H1 (cell line): ENCODE measurements around the gene C15orf39. TPM values are rescaled to one million over a fixed set of nuclear protein-coding genes. Genes with fewer than 3 reads are reported as not detected.

ENCODE experiments used
- CTCF ChIA-PET: fragments of 300-600 bp; sonication (Branson Sonifier 250); formaldehyde crosslinking; loops from one replicate; lab custom pipeline; 2021; ENCODE audit not compliant: partially characterized antibody; lab: Charles Lee
- POLR2A ChIA-PET: fragments of 300-600 bp; sonication (Branson Sonifier 250); formaldehyde crosslinking; loops from one replicate; lab custom pipeline; 2021; ENCODE audit warnings: inconsistent platforms; ENCODE audit not compliant: partially characterized antibody; lab: Charles Lee
- DNase-seq, 2 experiments: peaks; one replicate each; pipeline versions ENCODE4 v3.0.0 to v3.0.0-alpha.2; 2010 to 2022; ENCODE audit warnings: low spot score in 2 of 2, low read depth in 1 of 2, mixed read lengths in 1 of 2
- FAIRE-seq: peaks from 2 replicates; lab custom pipeline; 2011; peaks lifted over from hg19 to GRCh38; lab: Jason Lieb, UNC
- H2AFZ ChIP-seq: 2 replicates; pipeline ENCODE4 v1.8.1; 2012; ENCODE audit warnings: low read length, inconsistent platforms
- H2AK5ac ChIP-seq: 2 replicates; pipeline ENCODE4 v1.6.1; 2013; ENCODE audit warnings: low read depth, low read length
- H2BK120ac ChIP-seq: replicated peaks from 2 replicates; pipeline ENCODE3; 2013; ENCODE audit warnings: low read depth, low read length, inconsistent platforms
- H2BK12ac ChIP-seq: 2 replicates; pipeline ENCODE4 v1.6.1; 2013; ENCODE audit warnings: low read depth, low read length
- H2BK15ac ChIP-seq: 2 replicates; pipeline ENCODE4 v1.6.1; 2013; ENCODE audit warnings: low read length
- H2BK20ac ChIP-seq: 2 replicates; pipeline ENCODE4 v1.6.1; 2013; ENCODE audit warnings: low read length
- H2BK5ac ChIP-seq: 2 replicates; pipeline ENCODE4 v1.6.1; 2013; ENCODE audit warnings: low read depth, low read length
- H3K14ac ChIP-seq: 2 replicates; pipeline ENCODE4 v1.6.1; 2013; ENCODE audit warnings: inconsistent platforms; ENCODE audit not compliant: insufficient read length
- H3K18ac ChIP-seq: 2 replicates; pipeline ENCODE4 v1.6.1; 2013; ENCODE audit warnings: low read length; ENCODE audit errors: extremely low read depth
- H3K23ac ChIP-seq: 2 replicates; pipeline ENCODE4 v1.6.1; 2013; ENCODE audit warnings: inconsistent platforms; ENCODE audit not compliant: insufficient read length
- H3K23me2 ChIP-seq: 2 replicates; pipeline ENCODE4 v1.6.1; 2013; ENCODE audit warnings: low read depth, low read length
- H3K27ac ChIP-seq: 2 replicates; pipeline ENCODE4 v1.6.1; 2011; ENCODE audit warnings: low read depth, low read length, inconsistent platforms
- H3K27me3 ChIP-seq, 4 experiments: replicated peaks in 1 of 4; 1 replicate in 1 of 4; 2 replicates in 3 of 4; pipeline versions ENCODE4 v1.6.1 to v1.8.1; 2011 to 2013; ENCODE audit warnings: low read length in 3 of 4, mild to moderate bottlenecking in 3 of 4, inconsistent platforms in 2 of 4, mixed read lengths in 2 of 4, moderate library complexity in 1 of 4; ENCODE audit not compliant: control insufficient read depth in 3 of 4, insufficient read depth in 3 of 4; ENCODE audit errors: extremely low read depth in 1 of 4
- H3K36me3 ChIP-seq, 4 experiments: 2 replicates each; pipeline versions ENCODE4 v1.6.1 to v1.8.1; 2011 to 2013; ENCODE audit warnings: mild to moderate bottlenecking in 4 of 4, low read length in 3 of 4, moderate library complexity in 2 of 4, control low read depth in 1 of 4, inconsistent platforms in 1 of 4; ENCODE audit not compliant: insufficient read depth in 4 of 4, control insufficient read depth in 2 of 4
- H3K4ac ChIP-seq: replicated peaks from 2 replicates; pipeline ENCODE3; 2013; ENCODE audit warnings: low read length, low read depth, mixed read lengths, inconsistent platforms; ENCODE audit not compliant: insufficient read length
- H3K4me1 ChIP-seq, 4 experiments: replicated peaks in 1 of 4; 1 replicate in 1 of 4; 2 replicates in 3 of 4; pipeline versions ENCODE4 v1.6.1 to v1.8.1; 2011 to 2013; ENCODE audit warnings: low read length in 3 of 4, inconsistent platforms in 2 of 4, mixed read lengths in 1 of 4; ENCODE audit not compliant: insufficient read depth in 4 of 4, control insufficient read depth in 3 of 4
- H3K4me2 ChIP-seq, 2 experiments: 2 replicates each; pipeline versions ENCODE4 v1.6.1 to v1.8.1; 2011 to 2013; ENCODE audit warnings: low read depth in 2 of 2, low read length in 2 of 2, control low read depth in 1 of 2, inconsistent platforms in 1 of 2, mild to moderate bottlenecking in 1 of 2; ENCODE audit not compliant: insufficient read depth in 1 of 2
- H3K4me3 ChIP-seq, 4 experiments: fragments of 200-600, 300-600 bp in 1 of 4; sonication (generic), shearing (Covaris generic), sonication (Bioruptor Twin) in 1 of 4; 2 replicates each; pipeline versions ENCODE4 v1.5.1 to v1.8.1; 2011 to 2016; ENCODE audit warnings: low read length in 4 of 4, low read depth in 3 of 4, control low read depth in 2 of 4, inconsistent platforms in 2 of 4, mild to moderate bottlenecking in 2 of 4, mixed read lengths in 1 of 4, moderate library complexity in 1 of 4; ENCODE audit not compliant: insufficient read depth in 2 of 4; ENCODE audit errors: extremely low read depth in 1 of 4
- H3K56ac ChIP-seq: replicated peaks from 2 replicates; pipeline ENCODE3; 2013; ENCODE audit warnings: low read depth, mild to moderate bottlenecking, mixed read lengths, low read length, inconsistent platforms; ENCODE audit not compliant: insufficient read length
- H3K79me1 ChIP-seq: 2 replicates; pipeline ENCODE4 v1.6.1; 2013; ENCODE audit warnings: low read depth, low read length, control low read depth
- H3K79me2 ChIP-seq, 2 experiments: 2 replicates each; pipeline versions ENCODE4 v1.6.1 to v1.8.1; 2012 to 2013; ENCODE audit warnings: low read length in 2 of 2, mild to moderate bottlenecking in 2 of 2, inconsistent platforms in 1 of 2; ENCODE audit not compliant: insufficient read depth in 2 of 2, control insufficient read depth in 1 of 2
- H3K9ac ChIP-seq, 4 experiments: replicated peaks in 1 of 4; 1 replicate in 1 of 4; 2 replicates in 3 of 4; pipeline versions ENCODE4 v1.6.1 to v1.8.1; 2011 to 2013; ENCODE audit warnings: low read depth in 3 of 4, low read length in 3 of 4, control low read depth in 2 of 4, mild to moderate bottlenecking in 2 of 4, moderate library complexity in 2 of 4, inconsistent platforms in 1 of 4; ENCODE audit errors: extremely low read depth in 1 of 4
- H3K9me3 ChIP-seq, 2 experiments: 2 replicates each; pipeline versions ENCODE4 v1.6.1 to v1.8.1; 2012 to 2013; ENCODE audit warnings: mild to moderate bottlenecking in 2 of 2, moderate library complexity in 2 of 2, control low read depth in 1 of 2, inconsistent platforms in 1 of 2, low read depth in 1 of 2, low read length in 1 of 2, mixed read lengths in 1 of 2; ENCODE audit not compliant: insufficient read depth in 2 of 2
- H4K20me1 ChIP-seq, 2 experiments: replicated peaks in 1 of 2; 2 replicates each; pipeline versions ENCODE3 to v1.8.1; 2011 to 2013; ENCODE audit warnings: inconsistent platforms in 2 of 2, low read length in 2 of 2, mild to moderate bottlenecking in 1 of 2; ENCODE audit not compliant: insufficient read depth in 2 of 2, control insufficient read depth in 1 of 2
- H4K5ac ChIP-seq: 2 replicates; pipeline ENCODE4 v1.6.1; 2013; ENCODE audit warnings: low read length, low read depth, mixed read lengths, inconsistent platforms; ENCODE audit not compliant: insufficient read length
- H4K8ac ChIP-seq: 2 replicates; pipeline ENCODE4 v1.8.0; 2013; ENCODE audit warnings: mild to moderate bottlenecking, moderate library complexity, low read length, inconsistent platforms; ENCODE audit not compliant: insufficient read depth; ENCODE audit errors: extremely low read depth
- H4K91ac ChIP-seq: replicated peaks from 2 replicates; pipeline ENCODE3; 2013; ENCODE audit warnings: low read length, mixed read lengths, inconsistent platforms; ENCODE audit not compliant: insufficient read length
- ASH2L ChIP-seq: fragments of 200-600, 300-600 bp; sonication (generic); IDR thresholded peaks from one replicate; pipeline ENCODE4 v1.7.1; 2017; ENCODE audit warnings: low read length
- CREB1 ChIP-seq: IDR thresholded peaks from 2 replicates; pipeline ENCODE4 v1.6.1; 2012; ENCODE audit warnings: inconsistent platforms
- HDAC2 ChIP-seq, 2 experiments: fragments of 300-600 bp in 1 of 2; sonication (generic) in 1 of 2; IDR thresholded peaks; 2 replicates each; pipeline ENCODE4 v1.6.1; 2011 to 2012; ENCODE audit warnings: low read depth in 2 of 2, low read length in 2 of 2, mild to moderate bottlenecking in 2 of 2, moderate library complexity in 2 of 2, borderline replicate concordance in 1 of 2, inconsistent platforms in 1 of 2
- SIN3A ChIP-seq, 2 experiments: IDR thresholded peaks in 1 of 2; conservative IDR thresholded peaks in 1 of 2; 2 replicates each; pipeline ENCODE4 v1.6.1; 2011 to 2012; ENCODE audit warnings: low read length in 2 of 2, improper control_type of control experiment in 1 of 2, low read depth in 1 of 2, mild to moderate bottlenecking in 1 of 2
- SP2 ChIP-seq: IDR thresholded peaks from 2 replicates; pipeline ENCODE4 v1.6.1; 2012; ENCODE audit warnings: mild to moderate bottlenecking, low read length, inconsistent platforms
- ZNF274 ChIP-seq: IDR thresholded peaks from 2 replicates; pipeline ENCODE4 v1.7.0; 2012; ENCODE audit warnings: low read length, borderline replicate concordance; ENCODE audit errors: extremely low read depth
- WGBS, 2 experiments: shearing (Covaris generic) in 1 of 2; methylation state at CpG; one replicate each; pipeline versions ENCODE4 v1.1.6 to v1.1.7; 2013 to 2015; ENCODE audit warnings: low lambda C conversion rate in 2 of 2, mixed read lengths in 2 of 2, inconsistent platforms in 1 of 2, low coverage in 1 of 2, missing lambda C conversion rate in 1 of 2; ENCODE audit not compliant: insufficient replicate concordance in 2 of 2, insufficient coverage in 1 of 2, insufficient read length in 1 of 2; ENCODE audit errors: extremely low coverage in 1 of 2, missing lambda C conversion rate in 1 of 2; 5-methylcytosine and 5-hydroxymethylcytosine counted together
- polyA plus RNA-seq, 7 experiments: library from polyadenylated mRNA; depleted of rRNA in 3 of 7; stranded (reverse) in 5 of 7; unstranded in 2 of 7; fragments of >200 nt in 5 of 7; fragments of 200-250 nt in 2 of 7; gene quantifications; 1 replicate in 5 of 7; 2 replicates in 1 of 7; 4 replicates in 1 of 7; pipeline versions ENCODE4 v1.2.1 to v1.2.3, GENCODE V29; 2011 to 2013; ENCODE audit warnings: missing spikeins in 2 of 7, mixed read lengths in 2 of 7
- total RNA-seq: library from RNA; stranded (reverse); fragmentation: NEBNext Ultra II Directional; extraction: Animal tissue kit (Norgen Biotek cat#: 25700); gene quantifications from 2 replicates; pipeline ENCODE4 v1.2.1, GENCODE V29; 2021

C15orf39 gene
- total and polyA plus RNA-seq, 2 of the 8 experiments (the other 6 are each of a cell fraction or from before 2014, with no cell fraction given): 13.8 to 38.5 TPM

GRCh38 chr15:75170203-75170602 lies 31.5 kb upstream of the C15orf39 start:
- no peaks in the 10 kb centered on the region for H3K9me3 ChIP-seq
- H4K20me1 ChIP-seq: no peaks in the 10 kb centered on the region
- no peaks in the 10 kb centered on the region for H3K23me2 ChIP-seq
- no peaks in the 10 kb centered on the region for H3K36me3 ChIP-seq
- CTCF ChIA-PET: interaction anchor here (1.4 to 2.0 kb wide), 2 partner anchors 15 to 31 kb away, joined by 3 to 4 read pairs; partner anchors contain the start of gene C15orf39
- H2AK5ac ChIP-seq: no peak overlapping the region
- no peak for FAIRE-seq
- H2AFZ ChIP-seq: no peak overlapping the region
- no peak overlapping the region for H3K4ac ChIP-seq
- no peak overlapping the region for H2BK15ac ChIP-seq
- H3K4me3 ChIP-seq: no peak overlapping the region
- H3K56ac ChIP-seq: no peak overlapping the region
- peaks cover 0 to 2% (median 0%) of the 10 kb centered on the region in 4 experiments; a peak in 1 of 7 replicates for H3K4me1 ChIP-seq
- 0 out of 2 replicates have a peak overlapping the region, but pooled peaks have one; percentile 32 for H2BK20ac ChIP-seq
- no peak for DNase-seq
- no peak overlapping the region for H3K9ac ChIP-seq
- no peak overlapping the region for H2BK5ac ChIP-seq
- no peaks in the 10 kb centered on the region for H3K79me1 ChIP-seq
- H3K79me2 ChIP-seq: no peaks in the 10 kb centered on the region
- WGBS, 2 experiments: 76% methylated on average over 1 of the region's 1 CpG; no CpG with 5 or more reads in 1 of the 2 experiments
- no peak overlapping the region for H3K23ac ChIP-seq
- no peak overlapping the region for H2BK120ac ChIP-seq
- H3K18ac ChIP-seq: no peak overlapping the region
- POLR2A ChIA-PET: interaction anchor here (0.6 to 1.5 kb wide), 2 partner anchors 15 to 25 kb away, joined by 3 to 6 read pairs; no protein-coding TSS in a partner anchor
- no peak overlapping the region for H4K8ac ChIP-seq
- TF ChIP-seq HDAC2 (IDR thresholded peaks at IDR 0.05; ENCODE audit: borderline replicate concordance in 1 of 2, low read depth in 2 of 2, low read length in 2 of 2) (no peak), CREB1 (no peak), ASH2L (no peak), SIN3A (conservative IDR thresholded peaks at IDR 0.05 in 1 of 2, IDR thresholded peaks at IDR 0.05 in 1 of 2; ENCODE audit: low read depth in 1 of 2, low read length in 2 of 2) (no peak), ZNF274 (no peak), SP2 (no peak)
- TF ChIP-seq, all 59 proteins: peak for 0
- Histone ChIP-seq H4K91ac (no peak overlapping the region), H2BK12ac (no peak overlapping the region), H3K4me2 (no peak overlapping the region), H3K27ac (no peak overlapping the region), H3K27me3 (no peaks in the 10 kb centered on the region), H4K5ac (no peak overlapping the region), H3K14ac (no peak overlapping the region)
